Fibroblast of pulmonary artery (primary cell): ENCODE data around the gene TRIAP1.

Experiments
- DNase-seq: peaks from one replicate; pipeline ENCODE4 v3.0.0-alpha.2; 2010; ENCODE audit warnings: low read depth
- H3K4me3 ChIP-seq: replicated peaks from 2 replicates; pipeline ENCODE4 v1.5.1; 2011; ENCODE audit warnings: low read depth, mild to moderate bottlenecking, control low read depth, low read length, moderate library complexity
- CTCF ChIP-seq: IDR thresholded peaks from 2 replicates; pipeline ENCODE4 v1.5.1; 2011; ENCODE audit warnings: mild to moderate bottlenecking, control low read depth, low read length, inconsistent platforms; ENCODE audit errors: missing control alignments

The TRIAP1 gene

GRCh38 chr12:120468325-120468820 lies 22.2 kb upstream of the TRIAP1 start:
- peak; percentile 70 for DNase-seq

GRCh38 chr12:120467439-120467838 lies 21.3 kb upstream of the TRIAP1 start:
- DNase-seq: no peak
- TF ChIP-seq CTCF: no peak
- H3K4me3 ChIP-seq: peak overlapping the region; percentile 83

More at GRCh38 chr12:120468325-120468820, 22.2 kb upstream of the TRIAP1 start:
- no peak for TF ChIP-seq CTCF
- peak overlapping the region; percentile 83 for H3K4me3 ChIP-seq

- H3K4me3 ChIP-seq: no peak overlapping the region
- DNase-seq: peak; percentile 57
- peak; percentile 64 for TF ChIP-seq CTCF
These were observed 20.6 kb upstream of the TRIAP1 start for GRCh38 chr12:120466560-120467315.

GRCh38 chr12:120465756-120466155 lies 19.6 kb upstream of the TRIAP1 start:
- no peak overlapping the region for H3K4me3 ChIP-seq
- DNase-seq: no peak
- no peak for TF ChIP-seq CTCF

- no peak for DNase-seq
- H3K4me3 ChIP-seq: no peak overlapping the region
- TF ChIP-seq CTCF: no peak
These were observed 17.5 kb upstream of the TRIAP1 start for GRCh38 chr12:120463712-120464111.

- no peak for DNase-seq
- H3K4me3 ChIP-seq: no peak overlapping the region
- no peak for TF ChIP-seq CTCF
These were observed 16.0 kb upstream of the TRIAP1 start for GRCh38 chr12:120462099-120462640.

GRCh38 chr12:120460157-120460556 lies 14.0 kb upstream of the TRIAP1 start:
- DNase-seq: no peak
- H3K4me3 ChIP-seq: no peak overlapping the region
- TF ChIP-seq CTCF: no peak
